Activated B cell treated with CpG ODN at 0.5 μM for 24 hours (primary cell): ENCODE measurements around the gene SPOCK1. TPM values are rescaled to one million over a fixed set of nuclear protein-coding genes. Genes with fewer than 3 reads are reported as not detected.

Experiments used
- ATAC-seq: fragments of 200-7000 bp; cut with Tn5 transposase; one replicate; pipeline ENCODE4 v1.10.0; 2021; ENCODE audit warnings: low read depth, mild to moderate bottlenecking, moderate library complexity
- CTCF ChIA-PET: fragments of 350-600 bp; sonication (Branson Sonifier 250); formaldehyde crosslinking; loops from one replicate; lab custom pipeline; 2021; ENCODE audit warnings: antibody characterized with exemption; lab: Charles Lee
- POLR2A ChIA-PET: fragments of 350-600 bp; sonication (Branson Sonifier 250); formaldehyde crosslinking; loops from one replicate; lab custom pipeline; 2021; ENCODE audit warnings: antibody characterized with exemption; lab: Charles Lee
- DNase-seq: peaks from one replicate; pipeline ENCODE4 v3.0.0; 2022
- H3K27ac Mint-ChIP-seq: one replicate; pipeline ENCODE4 v1.8.0; 2020; ENCODE audit warnings: mixed read lengths
- H3K27me3 Mint-ChIP-seq: one replicate; pipeline ENCODE4 v1.8.0; 2021; ENCODE audit warnings: mixed read lengths
- H3K36me3 Mint-ChIP-seq: one replicate; pipeline ENCODE4 v1.8.0; 2021; ENCODE audit warnings: low read depth, mixed read lengths
- H3K4me1 Mint-ChIP-seq: one replicate; pipeline ENCODE4 v1.8.0; 2021; ENCODE audit warnings: mixed read lengths
- H3K4me3 Mint-ChIP-seq: one replicate; pipeline ENCODE4 v1.8.0; 2020; ENCODE audit warnings: mild to moderate bottlenecking, mixed read lengths
- H3K9me3 Mint-ChIP-seq: one replicate; pipeline ENCODE4 v1.8.0; 2020; ENCODE audit warnings: mixed read lengths
- intact Hi-C: fragments of 100-400 bp; cut with micrococcal nuclease; formaldehyde crosslinking; loops from one replicate; pipeline ENCODE4 v1.15.1; 2024
- total RNA-seq: library from RNA; stranded (reverse); gene quantifications from 2 replicates; pipeline ENCODE4 v1.2.3, GENCODE V29; 2022
- TF ChIP-seq, protein P1 (sequence below): fragments of 200-600 bp; IDR thresholded peaks from one replicate; pipeline ENCODE4 v1.8.0; 2022; ENCODE audit warnings: antibody characterized with exemption, mild to moderate bottlenecking

Gene SPOCK1
- total RNA-seq, 1 donor from 2014 or later, result not detected

DNA sequence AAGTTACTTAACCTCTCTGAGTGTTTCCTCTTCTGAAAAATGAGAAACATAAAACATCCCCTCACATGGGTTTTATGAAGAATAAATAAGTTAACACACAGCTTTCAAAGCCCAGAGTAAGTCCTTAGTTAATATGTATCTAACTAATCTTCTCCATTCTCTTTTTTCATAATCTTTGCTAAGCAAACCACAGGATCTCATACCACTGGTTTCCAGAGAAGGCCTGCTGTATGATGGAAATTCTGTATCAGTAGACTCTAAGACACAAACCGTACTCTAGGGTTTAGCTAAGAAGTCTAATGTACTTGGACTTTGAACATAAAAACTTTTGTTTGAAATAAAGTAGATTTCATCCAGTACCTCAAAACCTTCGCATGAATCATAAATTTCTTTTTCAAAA is 307.9 kb downstream of the SPOCK1 start:
- Mint-ChIP-seq H3K4me3 (no peak overlapping the region), H3K36me3 (no peaks in the 10 kb centered on the region), H3K9me3 (no peaks in the 10 kb centered on the region), H3K4me1 (no peaks in the 10 kb centered on the region), H3K27ac (no peak overlapping the region), H3K27me3 (no peaks in the 10 kb centered on the region)
- intact Hi-C loops, result no loop called here
- TF ChIP-seq, protein P1, sequence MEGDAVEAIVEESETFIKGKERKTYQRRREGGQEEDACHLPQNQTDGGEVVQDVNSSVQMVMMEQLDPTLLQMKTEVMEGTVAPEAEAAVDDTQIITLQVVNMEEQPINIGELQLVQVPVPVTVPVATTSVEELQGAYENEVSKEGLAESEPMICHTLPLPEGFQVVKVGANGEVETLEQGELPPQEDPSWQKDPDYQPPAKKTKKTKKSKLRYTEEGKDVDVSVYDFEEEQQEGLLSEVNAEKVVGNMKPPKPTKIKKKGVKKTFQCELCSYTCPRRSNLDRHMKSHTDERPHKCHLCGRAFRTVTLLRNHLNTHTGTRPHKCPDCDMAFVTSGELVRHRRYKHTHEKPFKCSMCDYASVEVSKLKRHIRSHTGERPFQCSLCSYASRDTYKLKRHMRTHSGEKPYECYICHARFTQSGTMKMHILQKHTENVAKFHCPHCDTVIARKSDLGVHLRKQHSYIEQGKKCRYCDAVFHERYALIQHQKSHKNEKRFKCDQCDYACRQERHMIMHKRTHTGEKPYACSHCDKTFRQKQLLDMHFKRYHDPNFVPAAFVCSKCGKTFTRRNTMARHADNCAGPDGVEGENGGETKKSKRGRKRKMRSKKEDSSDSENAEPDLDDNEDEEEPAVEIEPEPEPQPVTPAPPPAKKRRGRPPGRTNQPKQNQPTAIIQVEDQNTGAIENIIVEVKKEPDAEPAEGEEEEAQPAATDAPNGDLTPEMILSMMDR, result no peak
- POLR2A ChIA-PET, result no interaction called here
- DNase-seq (no peak), ATAC-seq (no peak)
- CTCF ChIA-PET, result no interaction called here

- no peak for ATAC-seq
- CTCF ChIA-PET, result no interaction called here
Measured at GRCh38 chr5:137190441-137190840, 308.7 kb downstream of the SPOCK1 start.

GRCh38 chr5:137190031-137190430 is 309.1 kb downstream of the SPOCK1 start:
- Mint-ChIP-seq H3K4me3 (no peak overlapping the region), H3K4me1 (no peaks in the 10 kb centered on the region), H3K27ac (no peak overlapping the region), H3K27me3 (no peaks in the 10 kb centered on the region), H3K9me3 (no peaks in the 10 kb centered on the region), H3K36me3 (no peaks in the 10 kb centered on the region)
- CTCF ChIA-PET, result no interaction called here
- ATAC-seq, result no peak
- POLR2A ChIA-PET, result no interaction called here
- no peak for DNase-seq
- intact Hi-C loops, result no loop called here
- TF ChIP-seq, protein P1, result no peak

More at GRCh38 chr5:137190441-137190840, 308.7 kb downstream of the SPOCK1 start:
- Mint-ChIP-seq H3K27ac (no peak overlapping the region), H3K4me1 (no peaks in the 10 kb centered on the region), H3K27me3 (no peaks in the 10 kb centered on the region), H3K9me3 (no peaks in the 10 kb centered on the region), H3K36me3 (no peaks in the 10 kb centered on the region), H3K4me3 (no peak overlapping the region)
- intact Hi-C loops, result no loop called here
- no peak for DNase-seq
- POLR2A ChIA-PET, result no interaction called here
- TF ChIP-seq, protein P1, result no peak

DNA sequence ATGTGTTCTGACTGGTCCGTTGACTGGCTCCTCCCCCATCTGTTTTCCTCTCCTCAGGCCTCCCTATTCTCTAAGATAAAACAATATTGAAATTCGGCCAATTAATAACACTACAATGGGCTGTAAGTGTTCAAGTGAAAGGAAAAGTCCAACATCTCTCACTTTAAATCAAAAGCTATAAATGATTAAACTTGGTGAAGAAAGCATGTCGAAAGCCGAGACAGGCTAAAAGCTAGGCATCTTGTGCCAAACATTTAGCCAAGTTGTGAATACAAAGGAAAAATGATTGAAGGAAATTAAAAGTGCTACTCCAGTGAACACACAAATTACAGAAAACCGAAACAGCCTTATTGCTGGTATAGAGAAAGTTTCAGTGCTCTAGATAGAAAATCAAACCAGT is 310.6 kb downstream of the SPOCK1 start:
- H3K36me3 Mint-ChIP-seq, result no peaks in the 10 kb centered on the region
- no peaks in the 10 kb centered on the region for H3K4me1 Mint-ChIP-seq
- ATAC-seq (no peak), DNase-seq (no peak)
- no peaks in the 10 kb centered on the region for H3K9me3 Mint-ChIP-seq
- H3K4me3 Mint-ChIP-seq, result no peak overlapping the region
- TF ChIP-seq, protein P1, result no peak
- CTCF ChIA-PET, result no interaction called here
- H3K27ac Mint-ChIP-seq, result no peak overlapping the region
- POLR2A ChIA-PET, result no interaction called here
- H3K27me3 Mint-ChIP-seq, result no peaks in the 10 kb centered on the region
- intact Hi-C loops, result no loop called here

GRCh38 chr5:137186759-137187461 is 312.2 kb downstream of the SPOCK1 start:
- H3K36me3 Mint-ChIP-seq, result no peaks in the 10 kb centered on the region
- intact Hi-C loops, result no loop called here
- TF ChIP-seq, protein P1, result no peak
- no peak overlapping the region for H3K27ac Mint-ChIP-seq
- no peaks in the 10 kb centered on the region for H3K27me3 Mint-ChIP-seq
- no peaks in the 10 kb centered on the region for H3K9me3 Mint-ChIP-seq
- ChIA-PET POLR2A (no interaction called here), CTCF (no interaction called here)
- no peak for ATAC-seq
- H3K4me1 Mint-ChIP-seq, result no peaks in the 10 kb centered on the region
- no peak overlapping the region for H3K4me3 Mint-ChIP-seq
- no peak for DNase-seq
